Effector memory CD8-positive, alpha-beta T cell (primary cell): ENCODE measurements around the gene ATPAF1.
A peak's percentile ranks its signal among the peaks of the same experiment; 100 is the strongest.
"Not testable (repeated sequence)": the region's sequence is repeated elsewhere in the genome, so short reads cannot be mapped to it uniquely, and the experiment has no call there.

Source experiments
- ATAC-seq: fragments of 150-1000 bp; cut with Tn5 transposase; replicated peaks from 2 replicates; pipeline ENCODE4 v1.10.0; 2021; ENCODE audit warnings: mild to moderate bottlenecking, moderate library complexity
- DNase-seq, 3 experiments: peaks; one replicate each; pipeline ENCODE4 v3.0.0; 2021
- H3K27ac Mint-ChIP-seq, 2 donors: one replicate each; pipeline ENCODE4 v1.8.0; 2022; ENCODE audit warnings: mild to moderate bottlenecking in 2 of 2, mixed read lengths in 2 of 2, moderate library complexity in 2 of 2
- H3K27me3 Mint-ChIP-seq, 2 donors: one replicate each; pipeline ENCODE4 v1.8.0; 2022; ENCODE audit warnings: mixed read lengths in 2 of 2
- H3K36me3 Mint-ChIP-seq: one replicate; pipeline ENCODE4 v1.8.0; 2022; ENCODE audit warnings: mild to moderate bottlenecking, moderate library complexity, mixed read lengths; ENCODE audit not compliant: insufficient read depth
- H3K4me1 Mint-ChIP-seq, 2 donors: one replicate each; pipeline ENCODE4 v1.8.0; 2022; ENCODE audit warnings: low read depth in 2 of 2, mixed read lengths in 2 of 2
- H3K4me3 Mint-ChIP-seq, 2 donors: one replicate each; pipeline ENCODE4 v1.8.0; 2022; ENCODE audit warnings: mild to moderate bottlenecking in 2 of 2, mixed read lengths in 2 of 2, moderate library complexity in 2 of 2
- H3K9me3 Mint-ChIP-seq, 2 donors: one replicate each; pipeline ENCODE4 v1.8.0; 2022; ENCODE audit warnings: mixed read lengths in 2 of 2

The ATPAF1 gene

DNA sequence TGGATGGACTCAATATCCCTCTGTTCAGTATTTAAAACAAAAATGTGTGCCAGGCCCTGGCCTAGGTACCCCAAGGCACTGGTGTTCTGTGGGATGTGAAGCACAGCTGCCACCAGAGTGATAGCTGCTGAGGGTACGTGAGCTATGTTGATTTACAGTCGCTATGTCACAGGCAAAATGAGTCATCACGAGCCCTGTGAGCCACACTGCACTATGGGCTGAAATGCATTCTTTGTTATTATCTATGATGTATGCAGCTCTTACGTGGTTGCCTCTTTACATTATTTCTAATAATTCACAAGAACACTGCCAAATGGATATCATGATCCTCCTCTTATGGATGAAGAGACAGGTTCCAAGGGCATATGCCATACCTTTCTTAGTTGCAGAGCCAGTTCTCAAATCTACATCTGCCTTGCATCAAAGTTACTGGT lies 5.6 kb upstream of the ATPAF1 start:
- Mint-ChIP-seq H3K36me3 (peaks cover 18% of the 10 kb centered on the region), H3K27me3 (no peaks in the 10 kb centered on the region), H3K4me3 (no peak overlapping the region), H3K4me1 (peaks cover 17 to 23% of the 10 kb centered on the region in 2 donors), H3K9me3 (no peaks in the 10 kb centered on the region), H3K27ac (no peak overlapping the region)
- DNase-seq (no peak), ATAC-seq (no peak)

DNA sequence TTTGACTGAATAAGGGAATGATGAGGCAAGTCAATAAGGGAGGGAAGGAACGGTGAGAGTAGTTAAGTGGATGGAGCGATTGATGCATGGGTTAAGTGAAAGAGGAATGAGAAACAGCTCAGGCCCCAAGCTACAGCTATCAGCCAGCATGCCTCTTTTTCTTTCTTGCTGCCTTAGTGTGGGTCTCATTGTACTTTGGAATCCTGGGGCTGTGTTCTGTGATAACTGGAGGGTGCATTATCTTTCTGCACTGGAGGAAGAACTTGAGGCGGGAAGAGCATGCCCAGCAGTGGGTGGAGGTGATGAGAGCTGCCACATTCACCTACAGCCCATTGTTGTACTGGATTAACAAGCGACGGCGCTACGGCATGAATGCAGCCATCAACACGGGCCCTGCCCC lies 4.5 kb upstream of the ATPAF1 start:
- H3K4me3 Mint-ChIP-seq: no peak overlapping the region
- H3K27ac Mint-ChIP-seq: no peak overlapping the region
- no peak for DNase-seq
- H3K9me3 Mint-ChIP-seq: no peaks in the 10 kb centered on the region
- peaks cover 7% of the 10 kb centered on the region for H3K36me3 Mint-ChIP-seq
- peaks cover 17 to 23% of the 10 kb centered on the region in 2 donors for H3K4me1 Mint-ChIP-seq
- no peaks in the 10 kb centered on the region for H3K27me3 Mint-ChIP-seq
- ATAC-seq: no peak

DNA sequence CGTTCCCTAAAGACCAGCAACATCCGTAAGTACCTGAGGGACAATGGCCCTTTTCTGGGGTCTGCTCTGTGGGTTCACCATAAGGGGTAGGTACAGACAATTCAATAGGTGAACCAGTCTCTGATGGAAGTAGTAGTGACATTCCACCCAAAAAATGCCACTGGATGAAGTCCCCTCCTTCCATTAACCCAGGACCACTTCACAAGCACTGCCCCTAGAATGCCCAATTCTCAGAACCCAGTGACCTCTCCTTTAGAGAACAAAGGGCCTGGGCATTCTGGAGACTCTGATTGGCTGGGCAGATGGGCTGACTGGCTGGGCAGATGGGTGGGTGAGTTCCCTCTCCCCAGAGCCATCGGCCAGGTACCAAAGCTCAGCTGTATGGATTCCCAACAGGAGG lies 3.4 kb upstream of the ATPAF1 start, which contains the start of gene TEX38:
TEX38 (plus strand) TSS at position 301 of the 400 bp plus-strand sequence; CDS start at position 382, 81 bp downstream.
- Mint-ChIP-seq H3K9me3 (no peaks in the 10 kb centered on the region), H3K27ac (no peak within 1 kb of the TSS), H3K4me3 (no peak within 1 kb of the TSS), H3K4me1 (peaks cover 22 to 25% of the 10 kb centered on the region in 2 donors), H3K27me3 (no peaks in the 10 kb centered on the region), H3K36me3 (peaks cover 5% of the 10 kb centered on the region)
- DNase-seq: no peak
- ATAC-seq: no peak

DNA sequence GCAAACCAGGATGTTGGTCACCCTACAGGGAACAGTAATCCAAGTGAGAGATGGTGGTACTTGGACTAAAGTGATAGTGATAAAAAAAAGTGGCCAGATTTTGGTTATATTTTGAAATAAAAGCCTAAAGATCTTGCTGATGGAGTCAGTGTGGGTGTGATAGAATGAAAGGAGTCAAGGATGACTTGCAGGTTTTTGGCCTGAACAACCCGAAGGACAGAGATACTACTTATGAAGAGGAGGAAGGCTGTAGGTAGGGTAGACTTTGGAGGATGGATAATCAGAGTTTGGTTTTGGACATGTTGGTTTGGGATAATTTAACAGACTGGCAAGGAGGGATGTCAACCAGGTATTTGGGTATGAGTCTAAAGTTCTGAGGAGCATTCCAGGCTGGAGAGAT lies 2.0 kb upstream of the ATPAF1 start:
- Mint-ChIP-seq H3K27ac (no peak overlapping the region), H3K36me3 (peaks cover 5% of the 10 kb centered on the region), H3K9me3 (no peaks in the 10 kb centered on the region), H3K27me3 (no peaks in the 10 kb centered on the region), H3K4me1 (peaks cover 14 to 15% of the 10 kb centered on the region in 2 donors), H3K4me3 (no peak overlapping the region)
- no peak for DNase-seq
- ATAC-seq: no peak

DNA sequence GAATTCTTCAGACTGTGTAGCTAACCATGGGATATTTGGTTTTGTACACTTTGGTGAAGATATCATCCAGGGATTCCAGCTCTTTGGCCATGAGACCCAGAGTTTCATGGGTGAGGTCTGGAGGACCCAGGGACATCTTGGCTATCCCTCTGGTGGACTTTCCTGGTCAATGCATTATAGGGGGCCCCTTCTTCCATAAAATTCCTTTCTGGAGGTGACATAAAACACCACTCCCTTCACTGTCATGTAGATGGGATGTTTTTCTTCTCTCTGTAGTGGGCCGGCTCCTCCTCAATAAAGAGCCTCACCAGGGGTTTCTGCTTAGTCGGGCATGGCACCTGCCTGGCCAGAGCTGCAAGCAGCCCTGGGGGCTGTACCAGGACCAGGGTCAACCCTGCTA lies 2.2 kb downstream of the ATPAF1 start:
- Mint-ChIP-seq H3K36me3 (peaks cover 19% of the 10 kb centered on the region), H3K27ac (peak overlapping the region in 1 of 2 donors; percentile 86), H3K9me3 (no peaks in the 10 kb centered on the region), H3K4me3 (no peak overlapping the region), H3K27me3 (no peaks in the 10 kb centered on the region), H3K4me1 (peaks cover 15 to 20% of the 10 kb centered on the region in 2 donors)
- ATAC-seq (no peak), DNase-seq (no peak)

DNA sequence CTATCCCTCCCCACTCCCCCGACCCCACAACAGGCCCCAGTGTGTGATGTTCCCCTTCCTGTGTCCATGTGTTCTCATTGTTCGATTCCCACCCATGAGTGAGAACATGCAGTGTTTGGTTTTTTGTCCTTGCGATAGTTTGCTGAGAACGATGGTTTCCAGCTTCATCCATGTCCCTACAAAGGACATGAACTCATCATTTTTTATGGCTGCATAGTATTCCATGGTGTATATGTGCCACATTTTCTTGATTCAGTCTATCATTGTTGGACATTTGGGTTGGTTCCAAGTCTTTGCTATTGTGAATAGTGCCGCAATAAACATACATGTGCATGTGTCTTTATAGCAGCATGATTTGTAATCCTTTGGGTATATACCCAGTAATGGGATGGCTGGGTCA lies 5.2 kb downstream of the ATPAF1 start:
- DNase-seq, H3K27me3 Mint-ChIP-seq, ATAC-seq, H3K9me3 Mint-ChIP-seq, H3K4me3 Mint-ChIP-seq, H3K27ac Mint-ChIP-seq: not testable (repeated sequence)
- Mint-ChIP-seq H3K36me3 (peaks cover 24% of the 10 kb centered on the region), H3K4me1 (peaks cover 15 to 25% of the 10 kb centered on the region in 2 donors)

DNA sequence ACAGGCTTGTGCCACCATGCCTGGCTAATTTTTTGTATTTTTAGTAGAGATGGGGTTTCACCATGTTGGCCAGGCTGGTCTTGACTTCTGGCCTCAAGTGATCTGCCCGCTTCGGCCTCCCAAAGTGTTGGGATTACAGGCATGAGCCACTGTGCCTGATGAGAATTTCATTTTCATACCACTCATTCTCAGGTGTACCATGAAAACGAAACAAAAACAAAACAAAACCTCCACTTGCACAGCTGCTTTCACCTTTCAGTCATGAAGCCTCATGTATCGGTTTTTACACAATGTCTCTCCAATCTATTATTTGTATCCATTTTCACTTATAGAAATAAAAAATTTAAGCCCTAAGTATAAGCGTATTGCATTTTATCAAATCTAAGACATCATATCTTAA lies 8.0 kb downstream of the ATPAF1 start:
- Mint-ChIP-seq H3K4me3 (peak overlapping the region; percentile 46 to 54), H3K36me3 (peaks cover 24% of the 10 kb centered on the region), H3K27ac (peak overlapping the region; percentile 65 to 86), H3K4me1 (peaks cover 0 to 11% of the 10 kb centered on the region in 2 donors)
- H3K9me3 Mint-ChIP-seq, H3K27me3 Mint-ChIP-seq, ATAC-seq, DNase-seq: not testable (repeated sequence)

DNA sequence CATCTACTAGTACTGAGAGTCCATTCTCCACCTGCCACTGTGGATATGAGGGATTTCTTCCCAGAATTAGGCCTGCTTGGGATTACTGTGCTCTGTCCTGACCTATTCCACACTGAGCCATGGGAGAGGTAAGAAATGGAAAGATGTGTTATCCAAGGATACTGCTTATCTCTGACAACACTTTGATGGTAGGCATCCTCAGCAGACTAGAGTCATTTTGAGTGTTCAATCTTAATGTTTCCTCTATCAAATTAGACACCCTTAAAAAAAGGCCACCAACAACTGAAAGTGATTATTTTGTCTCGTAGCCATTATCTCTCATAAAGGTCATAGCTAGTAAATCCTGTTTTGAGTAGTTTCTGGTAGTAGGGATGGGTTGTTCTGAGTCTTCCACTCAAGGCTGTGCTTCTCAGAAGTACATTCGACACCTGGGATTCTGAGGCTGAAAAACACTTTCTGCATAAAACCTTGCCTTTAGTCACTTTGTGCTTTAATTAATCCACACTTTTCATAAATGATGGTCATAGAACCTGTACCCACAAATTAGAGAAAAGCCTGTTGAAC lies 8.8 kb downstream of the ATPAF1 start:
- no peak overlapping the region for H3K4me3 Mint-ChIP-seq
- peak overlapping the region in 1 of 2 donors; percentile 86 for H3K27ac Mint-ChIP-seq

DNA sequence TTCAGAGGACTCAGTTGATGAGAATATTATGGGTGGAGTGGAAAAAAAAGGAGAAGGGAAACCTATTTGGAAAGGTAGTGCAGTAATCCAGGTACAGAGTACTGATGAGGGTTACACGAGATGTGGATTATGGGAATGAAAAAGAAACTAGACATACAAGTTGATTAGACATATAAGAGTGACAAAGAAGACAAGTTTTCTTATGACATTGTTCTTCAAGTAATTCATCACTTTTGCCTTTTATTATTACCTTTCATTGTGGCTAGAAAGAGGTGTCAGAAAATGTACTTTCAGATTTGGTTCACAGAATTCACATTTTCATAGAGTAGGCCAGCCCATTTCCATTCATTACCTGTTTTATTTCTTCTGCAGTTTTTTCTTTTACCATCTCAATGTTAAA lies 10.4 kb downstream of the ATPAF1 start:
- H3K36me3 Mint-ChIP-seq: peaks cover 24% of the 10 kb centered on the region
- no peak overlapping the region for H3K4me3 Mint-ChIP-seq
- no peaks in the 10 kb centered on the region for H3K27me3 Mint-ChIP-seq
- ATAC-seq: no peak
- DNase-seq: no peak
- H3K27ac Mint-ChIP-seq: no peak overlapping the region
- H3K4me1 Mint-ChIP-seq: peaks cover 0 to 5% of the 10 kb centered on the region in 2 donors
- peaks cover 0 to 3% of the 10 kb centered on the region in 2 donors for H3K9me3 Mint-ChIP-seq

More for the DNA sequence above, 8.8 kb downstream of the ATPAF1 start:
- Mint-ChIP-seq H3K4me1 (peaks cover 0 to 5% of the 10 kb centered on the region in 2 donors), H3K36me3 (peaks cover 24% of the 10 kb centered on the region), H3K9me3 (peaks cover 0 to 3% of the 10 kb centered on the region in 2 donors), H3K27me3 (no peaks in the 10 kb centered on the region)
- no peak for DNase-seq
- ATAC-seq: no peak

DNA sequence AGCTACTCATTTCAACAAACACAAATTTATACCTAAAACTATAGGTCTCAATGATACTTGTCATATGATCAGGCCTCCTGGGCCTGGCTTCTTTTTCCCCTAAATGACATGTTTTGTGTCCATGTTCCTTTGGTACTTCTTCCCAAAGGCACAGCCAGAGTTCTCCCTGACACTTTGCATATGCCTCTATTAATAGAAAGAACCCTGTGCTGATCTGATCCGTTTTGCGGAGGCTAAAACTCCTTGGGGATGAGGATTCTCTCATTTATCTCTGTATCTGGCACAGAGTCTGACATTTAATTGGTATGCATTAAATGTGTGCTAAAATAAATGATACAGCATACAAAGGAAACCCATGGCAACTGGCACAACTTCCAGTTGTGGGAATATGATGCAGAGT lies 11.5 kb downstream of the ATPAF1 start:
- H3K4me1 Mint-ChIP-seq: peaks cover 0 to 5% of the 10 kb centered on the region in 2 donors
- DNase-seq (no peak), ATAC-seq (no peak)
- peaks cover 0 to 3% of the 10 kb centered on the region in 2 donors for H3K9me3 Mint-ChIP-seq
- no peaks in the 10 kb centered on the region for H3K27me3 Mint-ChIP-seq
- H3K27ac Mint-ChIP-seq: no peak overlapping the region
- H3K4me3 Mint-ChIP-seq: no peak overlapping the region
- peaks cover 26% of the 10 kb centered on the region for H3K36me3 Mint-ChIP-seq

DNA sequence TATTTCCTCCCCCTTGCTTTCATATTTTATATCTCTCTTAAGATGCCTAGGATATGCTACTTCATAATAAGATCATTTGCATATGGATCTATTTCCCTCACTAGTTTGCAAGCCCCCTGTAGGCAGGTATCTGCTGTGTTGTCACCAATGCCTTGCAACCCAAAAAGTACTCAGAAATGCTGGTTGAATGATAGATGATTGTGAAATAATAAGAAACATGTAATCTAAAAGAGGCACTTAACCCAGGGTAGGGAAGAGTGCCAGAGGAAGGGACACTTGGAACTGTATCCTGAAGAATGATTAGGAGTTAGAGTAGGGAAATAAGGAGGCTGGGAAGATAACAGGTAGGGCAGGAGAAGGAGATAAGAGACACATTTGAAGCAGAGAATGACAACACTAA lies 12.3 kb downstream of the ATPAF1 start:
- ATAC-seq (no peak), DNase-seq (no peak)
- no peak overlapping the region for H3K4me3 Mint-ChIP-seq
- no peaks in the 10 kb centered on the region for H3K27me3 Mint-ChIP-seq
- peaks cover 0 to 3% of the 10 kb centered on the region in 2 donors for H3K9me3 Mint-ChIP-seq
- peaks cover 0 to 5% of the 10 kb centered on the region in 2 donors for H3K4me1 Mint-ChIP-seq
- peak overlapping the region in 1 of 2 donors; percentile 2 for H3K27ac Mint-ChIP-seq
- peaks cover 19% of the 10 kb centered on the region for H3K36me3 Mint-ChIP-seq

DNA sequence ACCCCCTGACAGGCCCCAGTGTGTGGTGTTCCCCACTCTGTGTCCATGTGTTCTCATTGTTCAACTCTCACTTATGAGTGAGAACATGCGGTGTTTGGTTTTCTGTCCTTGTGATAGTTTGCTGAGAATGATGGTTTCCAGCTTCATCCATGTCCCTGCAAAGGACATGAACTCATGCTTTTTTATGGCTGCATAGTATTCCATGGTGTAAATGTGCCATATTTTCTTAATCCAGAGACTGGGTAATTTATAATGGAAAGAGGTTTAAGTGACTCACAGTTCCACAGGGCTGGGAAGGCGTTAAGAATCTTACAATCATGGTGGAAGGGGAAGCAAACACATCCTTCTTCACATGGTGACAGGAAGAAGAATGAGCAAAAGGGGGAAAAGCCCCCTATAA lies 13.5 kb downstream of the ATPAF1 start:
- not testable (repeated sequence) for H3K4me1 Mint-ChIP-seq, H3K9me3 Mint-ChIP-seq, H3K4me3 Mint-ChIP-seq, H3K27me3 Mint-ChIP-seq, ATAC-seq, DNase-seq, H3K27ac Mint-ChIP-seq
- peaks cover 23% of the 10 kb centered on the region for H3K36me3 Mint-ChIP-seq

DNA sequence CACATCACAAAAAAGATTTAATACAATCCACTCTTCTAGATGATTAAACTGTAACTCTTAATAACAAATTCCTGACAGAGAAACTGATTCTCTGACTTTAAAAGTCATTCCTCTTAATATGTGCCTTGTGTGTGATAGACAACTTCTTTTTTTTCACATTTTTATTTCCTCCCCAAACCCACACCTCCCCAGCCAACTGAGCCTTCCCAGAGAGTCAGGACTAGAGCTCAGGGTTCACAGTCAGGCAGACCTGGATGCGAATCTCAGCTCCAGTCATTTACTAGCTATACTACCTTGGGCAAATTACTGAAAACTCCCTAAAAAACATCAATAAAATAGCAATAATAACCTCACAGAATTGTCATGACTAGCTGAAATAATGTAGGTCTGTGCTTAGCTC lies 14.2 kb downstream of the ATPAF1 start:
- Mint-ChIP-seq H3K36me3 (peaks cover 19% of the 10 kb centered on the region), H3K4me3 (no peak overlapping the region), H3K4me1 (no peaks in the 10 kb centered on the region), H3K9me3 (peaks cover 0 to 3% of the 10 kb centered on the region in 2 donors), H3K27ac (peak overlapping the region; percentile 10 to 68), H3K27me3 (no peaks in the 10 kb centered on the region)
- DNase-seq (no peak), ATAC-seq (no peak)

DNA sequence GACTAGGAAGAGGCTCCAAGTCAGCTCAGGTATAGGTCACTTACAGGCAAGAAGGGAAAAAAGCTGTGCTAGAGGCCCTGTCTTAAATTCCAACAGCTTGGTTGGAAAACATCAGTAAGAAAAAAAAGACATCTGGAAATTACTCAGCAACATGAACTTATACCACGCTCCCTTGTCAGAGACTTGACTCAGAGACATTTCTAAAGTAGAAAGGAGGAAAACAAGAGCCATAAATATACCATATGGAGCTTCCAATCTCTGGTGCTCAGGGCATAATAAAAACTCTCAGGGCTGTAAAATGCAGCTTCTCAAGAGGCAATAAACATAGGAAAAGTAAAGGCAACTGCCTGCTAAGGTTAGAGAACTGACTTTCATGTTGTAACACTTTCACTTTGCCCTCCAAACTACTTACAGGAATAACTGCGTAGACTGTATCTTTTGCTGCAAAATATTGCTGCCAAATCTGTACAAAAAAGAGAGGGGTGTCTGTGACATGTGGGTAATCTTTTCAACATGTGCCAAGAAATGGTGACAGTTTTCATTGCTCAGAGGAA lies 14.7 kb downstream of the ATPAF1 start:
- no peak for ATAC-seq
- DNase-seq: no peak
- no peak overlapping the region for H3K4me3 Mint-ChIP-seq
- no peaks in the 10 kb centered on the region for H3K4me1 Mint-ChIP-seq
- peak overlapping the region; percentile 10 to 68 for H3K27ac Mint-ChIP-seq
- H3K36me3 Mint-ChIP-seq: peaks cover 19% of the 10 kb centered on the region
- peaks cover 0 to 3% of the 10 kb centered on the region in 2 donors for H3K9me3 Mint-ChIP-seq
- H3K27me3 Mint-ChIP-seq: no peaks in the 10 kb centered on the region
